ENCODE results near the gene ABCA13. TPM values are rescaled to one million over a fixed set of nuclear protein-coding genes. Genes with fewer than 3 reads are reported as not detected.

The ABCA13 gene
- total and polyA plus RNA-seq, 2 of the 4 experiments (the other 2 are of a cell fraction): under 0.01 to 0.07 TPM

- dilution Hi-C loops (cut with HindIII; ENCODE audit: low sequenced_read_pairs, unreplicated experiment): no loop called here
- no peaks in the 10 kb centered on the region for H3K9me1 ChIP-seq (ENCODE audit: insufficient read depth, low read length)
- H3K9me3 ChIP-seq (ENCODE audit: control insufficient read depth, insufficient read depth, low read length): peaks cover 3% of the 10 kb centered on the region; the same call in 1 of the 2 replicates
- no peak overlapping the region for H4K5ac ChIP-seq (ENCODE audit: low read depth, low read length)
- no peak overlapping the region for H3K14ac ChIP-seq (replicated peaks; ENCODE audit: low read depth, low read length)
- no peak overlapping the region for H3K4me3 ChIP-seq (ENCODE audit: insufficient read depth, low read depth, low read length)
- no peak for TF ChIP-seq CEBPB (IDR thresholded peaks at IDR 0.05; ENCODE audit: low read depth, low read length)
- no peak for TF ChIP-seq NFE2L2 (IDR thresholded peaks at IDR 0.05; ENCODE audit: low read depth, low read length)
- TF ChIP-seq SMC3 (IDR thresholded peaks at IDR 0.05; ENCODE audit: low read depth, low read length): no peak
- TF ChIP-seq MAZ (IDR thresholded peaks at IDR 0.05; ENCODE audit: borderline replicate concordance, low read depth, low read length): no peak
- TF ChIP-seq FOS (IDR thresholded peaks at IDR 0.05; ENCODE audit: low read depth, low read length): no peak
- TF ChIP-seq CHD1 (IDR thresholded peaks at IDR 0.05; ENCODE audit: low read depth, low read length): no peak
- TF ChIP-seq BHLHE40 (IDR thresholded peaks at IDR 0.05; ENCODE audit: low read depth, low read length): no peak
- TF ChIP-seq MXI1 (IDR thresholded peaks at IDR 0.05; ENCODE audit: borderline replicate concordance, low read depth, low read length): no peak
- TF ChIP-seq POLR2A (IDR thresholded peaks at IDR 0.05; ENCODE audit: low read depth, low read length): no peak
- TF ChIP-seq CTCF (conservative IDR thresholded peaks at IDR 0.05; ENCODE audit: low read depth, low read length): no peak
- BruUV-seq (replicated peaks): no TSS peak
- no peak overlapping the region for H3K23ac ChIP-seq (ENCODE audit: low read depth, low read length)
- H3K79me1 ChIP-seq (ENCODE audit: low read depth in 1 of 2, low read length in 2 of 2): no peaks in the 10 kb centered on the region
- no peak overlapping the region for H2BK15ac ChIP-seq (ENCODE audit: low read depth, low read length)
- no peak overlapping the region for H4K91ac ChIP-seq (ENCODE audit: insufficient read depth, low read depth, low read length)
- H3K4me1 ChIP-seq (ENCODE audit: control insufficient read depth, insufficient read depth, low read length): no peaks in the 10 kb centered on the region
- in situ Hi-C loops (cut with MboI; ENCODE audit: low sequenced_read_pairs): no loop called here
- H3K4ac ChIP-seq (ENCODE audit: low read depth, low read length): no peak overlapping the region
- no peaks in the 10 kb centered on the region for H3K36me3 ChIP-seq (ENCODE audit: control insufficient read depth, insufficient read depth, low read length)
- no peak overlapping the region for H4K8ac ChIP-seq (ENCODE audit: low read depth in 2 of 2, low read length in 2 of 2)
- H3K27ac ChIP-seq (ENCODE audit: insufficient read depth, low read length): no peak overlapping the region
- H4K20me1 ChIP-seq (ENCODE audit: insufficient read depth, low read length): no peaks in the 10 kb centered on the region
- intact Hi-C loops (cut with micrococcal nuclease): no loop called here
- no peak overlapping the region for H2AK5ac ChIP-seq (ENCODE audit: low read depth, low read length)
- no peak overlapping the region for H3K4me2 ChIP-seq (ENCODE audit: low read depth, low read length)
- H2BK120ac ChIP-seq (ENCODE audit: low read depth, low read length): no peak overlapping the region
- no CpG with 5 or more reads among the region's 1 CpG for WGBS, 2 experiments (ENCODE audit: extremely low coverage in 2 of 2, insufficient read length in 1 of 2)
- H3K18ac ChIP-seq (ENCODE audit: low read depth, low read length): no peak overlapping the region
- POLR2A ChIA-PET (ENCODE audit: unreplicated experiment): no interaction called here
- H3K9ac ChIP-seq (ENCODE audit: low read depth, low read length): no peak overlapping the region
- no peaks in the 10 kb centered on the region for H3K27me3 ChIP-seq (ENCODE audit: control insufficient read depth, insufficient read depth, low read length)
- ATAC-seq (ENCODE audit: low read depth) (no peak), DNase-seq (no peak)
- H2AFZ ChIP-seq (replicated peaks; ENCODE audit: low read length, poor library complexity): no peak overlapping the region
- H2BK20ac ChIP-seq (ENCODE audit: low read depth, low read length): no peak overlapping the region
- CTCF ChIA-PET: no interaction called here
- H2BK5ac ChIP-seq (ENCODE audit: low read depth, low read length, poor library complexity, severe bottlenecking): no peak overlapping the region
- H2AK9ac ChIP-seq (replicated peaks; ENCODE audit: low read depth, low read length, poor library complexity): no peak overlapping the region
- H3K56ac ChIP-seq (ENCODE audit: extremely low read depth, insufficient read depth, low read length): no peak overlapping the region
Measured at GRCh38 chr7:48691788-48692187, 520.5 kb downstream of the ABCA13 start.

Other genes with a start within 250 kb of the ABCA13 start
- gene PKD1L1, start 223.0 kb upstream of the ABCA13 start, total RNA-seq (2012; rRNA removed): under 0.01 TPM in 2 replicates
- gene PKD1L1, start 223.0 kb upstream of the ABCA13 start, polyA plus RNA-seq (2012; rRNA removed): 0.03 and 0.15 TPM in 2 replicates
- 18.3 and 31.9 TPM in 2 replicates for gene HUS1, start 191.8 kb upstream of the ABCA13 start, total RNA-seq (2012; rRNA removed)
- gene HUS1, start 191.8 kb upstream of the ABCA13 start, polyA plus RNA-seq (2012; rRNA removed): 12.7 and 16.2 TPM in 2 replicates
- gene SUN3, start 142.4 kb upstream of the ABCA13 start, total RNA-seq (2012; rRNA removed): not detected in 2 replicates
- not detected in 2 replicates for gene SUN3, start 142.4 kb upstream of the ABCA13 start, polyA plus RNA-seq (2012; rRNA removed)
- gene C7orf57, start 135.9 kb upstream of the ABCA13 start, total RNA-seq (2012; rRNA removed): not detected in 2 replicates
- not detected in 2 replicates for gene C7orf57, start 135.9 kb upstream of the ABCA13 start, polyA plus RNA-seq (2012; rRNA removed)
- gene UPP1, start 82.2 kb upstream of the ABCA13 start, total RNA-seq (2012; rRNA removed): 3.9 and 4.2 TPM in 2 replicates
- gene UPP1, start 82.2 kb upstream of the ABCA13 start, polyA plus RNA-seq (2012; rRNA removed): 14.5 and 17.0 TPM in 2 replicates